ENCODE measurements around the gene BLZF1. TPM values are rescaled to one million over a fixed set of nuclear protein-coding genes. Genes with fewer than 3 reads are reported as not detected.

BLZF1 gene
- total and polyA plus RNA-seq, 2 of the 8 experiments (the other 6 are each of a cell fraction or from before 2014, with no cell fraction given), result 1.8 to 10.3 TPM

DNA sequence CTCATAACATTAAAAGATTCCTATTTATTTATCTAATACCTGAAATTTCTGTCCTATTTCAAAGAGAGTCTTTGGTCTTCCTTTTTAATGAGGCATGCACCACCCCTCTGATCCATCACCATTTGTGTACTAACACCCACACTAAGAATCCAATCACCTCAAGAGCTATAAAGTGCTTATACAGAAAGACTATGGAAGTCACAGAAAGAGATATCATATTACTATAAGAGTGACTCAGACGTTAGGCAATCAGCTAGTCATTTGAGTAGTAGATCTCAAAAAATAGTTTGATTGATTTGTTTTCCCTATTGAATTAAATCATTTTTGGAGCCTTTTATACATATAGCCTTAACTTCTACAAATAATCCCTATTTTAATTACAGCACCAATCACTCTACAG, 46.5 kb upstream of the BLZF1 start:
- Histone ChIP-seq H2AFZ (ENCODE audit: low read length) (no peak overlapping the region), H2BK15ac (ENCODE audit: low read length) (no peak overlapping the region), H3K4me3 (ENCODE audit: extremely low read depth in 1 of 4, insufficient read depth in 2 of 4, low read depth in 3 of 4, low read length in 4 of 4) (no peak overlapping the region), H3K36me3 (ENCODE audit: control insufficient read depth in 2 of 4, insufficient read depth in 4 of 4, low read length in 3 of 4) (no peaks in the 10 kb centered on the region), H3K18ac (ENCODE audit: extremely low read depth, low read length) (no peak overlapping the region), H2BK5ac (ENCODE audit: low read depth, low read length) (no peak overlapping the region), H3K23ac (ENCODE audit: insufficient read length) (no peak overlapping the region), H4K91ac (replicated peaks; ENCODE audit: insufficient read length, low read length) (no peak overlapping the region), H3K4me2 (ENCODE audit: insufficient read depth in 1 of 2, low read depth in 2 of 2, low read length in 2 of 2) (no peak overlapping the region), H3K14ac (ENCODE audit: insufficient read length) (no peak overlapping the region), H4K8ac (ENCODE audit: extremely low read depth, insufficient read depth, low read length) (no peak overlapping the region), H3K79me2 (ENCODE audit: control insufficient read depth in 1 of 2, insufficient read depth in 2 of 2, low read length in 2 of 2) (no peaks in the 10 kb centered on the region), H3K56ac (replicated peaks; ENCODE audit: insufficient read length, low read depth, low read length) (no peak overlapping the region), H2BK20ac (ENCODE audit: low read length) (no peak overlapping the region), H2BK120ac (replicated peaks; ENCODE audit: low read depth, low read length) (no peak overlapping the region), H3K4me1 (replicated peaks in 1 of 4; ENCODE audit: control insufficient read depth in 3 of 4, insufficient read depth in 4 of 4, low read length in 3 of 4) (peaks cover 0 to 7% (median 2%) of the 10 kb centered on the region in 4 experiments; a peak in 2 of 7 replicates), H3K23me2 (ENCODE audit: low read depth, low read length) (no peaks in the 10 kb centered on the region), H3K9me3 (ENCODE audit: insufficient read depth in 2 of 2, low read depth in 1 of 2, low read length in 1 of 2) (no peaks in the 10 kb centered on the region), H4K20me1 (replicated peaks in 1 of 2; ENCODE audit: control insufficient read depth in 1 of 2, insufficient read depth in 2 of 2, low read length in 2 of 2) (no peaks in the 10 kb centered on the region), H2BK12ac (ENCODE audit: low read depth, low read length) (no peak overlapping the region), H3K79me1 (ENCODE audit: low read depth, low read length) (no peaks in the 10 kb centered on the region), H3K9ac (replicated peaks in 1 of 4; ENCODE audit: extremely low read depth in 1 of 4, low read depth in 3 of 4, low read length in 3 of 4) (no peak overlapping the region), H2AK5ac (ENCODE audit: low read depth, low read length) (no peak overlapping the region), H3K27ac (ENCODE audit: low read depth, low read length) (no peak overlapping the region), H3K27me3 (replicated peaks in 1 of 4; ENCODE audit: control insufficient read depth in 3 of 4, extremely low read depth in 1 of 4, insufficient read depth in 3 of 4, low read length in 3 of 4) (no peaks in the 10 kb centered on the region), H3K4ac (replicated peaks; ENCODE audit: insufficient read length, low read depth, low read length) (no peak overlapping the region), H4K5ac (ENCODE audit: insufficient read length, low read depth, low read length) (no peak overlapping the region)
- DNase-seq (ENCODE audit: low read depth in 1 of 2, low spot score in 2 of 2), result no peak
- CTCF ChIA-PET (ENCODE audit: partially characterized antibody), result no interaction called here
- FAIRE-seq, result no peak
- 62% methylated on average over 1 of the region's 1 CpG; no CpG with 5 or more reads in 1 of the 2 experiments for WGBS, 2 experiments (ENCODE audit: extremely low coverage in 1 of 2, insufficient coverage in 1 of 2, insufficient read length in 1 of 2, insufficient replicate concordance in 2 of 2, low coverage in 1 of 2, low lambda C conversion rate in 2 of 2, missing lambda C conversion rate in 1 of 2)
- POLR2A ChIA-PET (ENCODE audit: partially characterized antibody), result interaction anchor here (1.2 kb wide), 1 partner anchor 188 kb away, joined by 5 read pairs; no protein-coding TSS in a partner anchor
- no peak for TF ChIP-seq MAFK (IDR thresholded peaks at IDR 0.05; ENCODE audit: low read depth, low read length)
- TF ChIP-seq GABPA (IDR thresholded peaks at IDR 0.05; ENCODE audit: borderline replicate concordance, insufficient read depth, low read length), result no peak
- TF ChIP-seq, protein P1, sequence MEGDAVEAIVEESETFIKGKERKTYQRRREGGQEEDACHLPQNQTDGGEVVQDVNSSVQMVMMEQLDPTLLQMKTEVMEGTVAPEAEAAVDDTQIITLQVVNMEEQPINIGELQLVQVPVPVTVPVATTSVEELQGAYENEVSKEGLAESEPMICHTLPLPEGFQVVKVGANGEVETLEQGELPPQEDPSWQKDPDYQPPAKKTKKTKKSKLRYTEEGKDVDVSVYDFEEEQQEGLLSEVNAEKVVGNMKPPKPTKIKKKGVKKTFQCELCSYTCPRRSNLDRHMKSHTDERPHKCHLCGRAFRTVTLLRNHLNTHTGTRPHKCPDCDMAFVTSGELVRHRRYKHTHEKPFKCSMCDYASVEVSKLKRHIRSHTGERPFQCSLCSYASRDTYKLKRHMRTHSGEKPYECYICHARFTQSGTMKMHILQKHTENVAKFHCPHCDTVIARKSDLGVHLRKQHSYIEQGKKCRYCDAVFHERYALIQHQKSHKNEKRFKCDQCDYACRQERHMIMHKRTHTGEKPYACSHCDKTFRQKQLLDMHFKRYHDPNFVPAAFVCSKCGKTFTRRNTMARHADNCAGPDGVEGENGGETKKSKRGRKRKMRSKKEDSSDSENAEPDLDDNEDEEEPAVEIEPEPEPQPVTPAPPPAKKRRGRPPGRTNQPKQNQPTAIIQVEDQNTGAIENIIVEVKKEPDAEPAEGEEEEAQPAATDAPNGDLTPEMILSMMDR (IDR thresholded peaks at IDR 0.05; ENCODE audit: control extremely low read depth in 1 of 3, insufficient read depth in 1 of 3, low read depth in 1 of 3, low read length in 3 of 3), result no peak
- TF ChIP-seq, protein P2, sequence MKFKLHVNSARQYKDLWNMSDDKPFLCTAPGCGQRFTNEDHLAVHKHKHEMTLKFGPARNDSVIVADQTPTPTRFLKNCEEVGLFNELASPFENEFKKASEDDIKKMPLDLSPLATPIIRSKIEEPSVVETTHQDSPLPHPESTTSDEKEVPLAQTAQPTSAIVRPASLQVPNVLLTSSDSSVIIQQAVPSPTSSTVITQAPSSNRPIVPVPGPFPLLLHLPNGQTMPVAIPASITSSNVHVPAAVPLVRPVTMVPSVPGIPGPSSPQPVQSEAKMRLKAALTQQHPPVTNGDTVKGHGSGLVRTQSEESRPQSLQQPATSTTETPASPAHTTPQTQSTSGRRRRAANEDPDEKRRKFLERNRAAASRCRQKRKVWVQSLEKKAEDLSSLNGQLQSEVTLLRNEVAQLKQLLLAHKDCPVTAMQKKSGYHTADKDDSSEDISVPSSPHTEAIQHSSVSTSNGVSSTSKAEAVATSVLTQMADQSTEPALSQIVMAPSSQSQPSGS (IDR thresholded peaks at IDR 0.05; ENCODE audit: low read length), result no peak
- no peak for TF ChIP-seq BRCA1 (IDR thresholded peaks at IDR 0.05; ENCODE audit: low read depth, low read length)
- TF ChIP-seq EP300 (IDR thresholded peaks at IDR 0.05; ENCODE audit: borderline replicate concordance in 1 of 2, low read depth in 2 of 2, low read length in 2 of 2), result no peak
- TF ChIP-seq, protein P3, sequence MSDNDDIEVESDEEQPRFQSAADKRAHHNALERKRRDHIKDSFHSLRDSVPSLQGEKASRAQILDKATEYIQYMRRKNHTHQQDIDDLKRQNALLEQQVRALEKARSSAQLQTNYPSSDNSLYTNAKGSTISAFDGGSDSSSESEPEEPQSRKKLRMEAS (IDR thresholded peaks at IDR 0.05), result no peak
- TF ChIP-seq SIN3A (conservative IDR thresholded peaks at IDR 0.05 in 1 of 2, IDR thresholded peaks at IDR 0.05 in 1 of 2; ENCODE audit: low read depth in 1 of 2, low read length in 2 of 2), result no peak
- no peak for TF ChIP-seq JUN (IDR thresholded peaks at IDR 0.05; ENCODE audit: low read depth, low read length)
